SK-MEL-5 (cell line): ENCODE results near the gene ARPC1A. TPM values are rescaled to one million over a fixed set of nuclear protein-coding genes. Genes with fewer than 3 reads are reported as not detected.
"Not testable (repeated sequence)": the region's sequence is repeated elsewhere in the genome, so short reads cannot be mapped to it uniquely, and the experiment has no call there.

ENCODE experiments used
- DNase-seq: peaks from one replicate; pipeline ENCODE4 v3.0.0-alpha.2; 2016; ENCODE audit warnings: low read depth, low spot score
- in situ Hi-C: cut with HindIII; loops from 2 replicates; pipeline ENCODE4 v1.10.0; 2016; ENCODE audit warnings: low sequenced_read_pairs, high pct_unique_total_duplicates, low pct_unique_long_range_greater_than_20kb
- total RNA-seq: library from RNA; depleted of rRNA; stranded (reverse); fragments of >200 nt; shearing (Covaris generic); gene quantifications from 2 replicates; pipeline ENCODE4 v1.2.3, GENCODE V29; 2014

Gene ARPC1A
- total RNA-seq, 1 experiment from 2014 or later: 342 TPM

DNA sequence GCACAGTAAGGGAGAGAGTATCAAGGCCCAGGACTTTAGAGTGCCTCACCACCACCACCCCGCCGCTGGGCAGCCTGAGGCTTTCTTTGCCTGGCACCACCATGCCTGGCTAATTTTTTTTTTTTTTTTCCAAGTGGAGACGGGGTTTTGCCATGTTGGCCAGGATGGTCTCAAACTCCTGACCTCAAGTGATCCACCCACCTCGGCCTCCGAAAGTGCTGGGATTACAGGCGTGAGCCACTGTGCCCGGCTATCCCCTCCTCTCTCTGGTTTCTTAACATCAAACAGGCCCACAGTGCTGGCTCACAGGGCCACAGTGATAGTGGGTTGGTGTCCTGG, 54.0 kb downstream of the ARPC1A start:
- DNase-seq, in situ Hi-C loops: not testable (repeated sequence)

DNA sequence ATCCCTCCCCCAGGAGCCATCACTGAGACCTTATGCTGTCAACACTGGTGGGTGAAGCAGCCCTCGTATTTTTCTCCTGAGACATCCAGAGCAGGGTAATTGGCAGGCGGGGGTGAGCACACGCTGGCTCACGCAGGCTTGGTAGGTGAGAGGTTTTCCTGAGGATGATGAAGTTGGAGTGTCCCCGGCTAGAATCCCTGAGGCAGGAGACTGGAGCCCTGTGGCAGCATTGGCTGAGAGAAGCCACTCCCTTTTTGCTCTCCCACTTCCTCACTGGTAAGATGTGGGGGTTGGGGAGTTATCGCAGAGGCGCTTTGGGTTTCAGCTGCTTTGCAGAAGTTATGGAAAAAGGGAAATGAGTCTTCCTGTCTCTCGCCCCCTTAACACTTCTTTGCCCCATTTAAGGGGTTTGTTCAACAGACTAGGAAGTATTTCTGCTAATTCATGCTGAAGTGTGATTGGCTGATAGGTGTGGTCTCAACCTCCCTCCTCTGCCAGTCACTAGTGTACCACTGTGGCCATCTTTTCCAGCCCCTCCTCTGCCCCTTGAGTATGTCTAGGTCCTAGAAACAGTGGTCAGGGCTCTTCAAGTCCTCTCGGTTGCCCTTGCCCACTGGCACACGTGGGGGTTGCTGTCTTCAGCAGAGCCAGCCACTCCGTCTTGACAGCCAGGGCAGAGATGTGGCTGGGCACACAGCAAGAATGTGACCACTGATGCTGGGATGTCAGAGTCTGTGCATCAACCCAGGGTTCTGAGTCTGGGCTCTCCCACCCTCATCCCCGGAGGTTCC, 54.5 kb downstream of the ARPC1A start:
- in situ Hi-C loops: no loop called here
- DNase-seq: peak; percentile 55

DNA sequence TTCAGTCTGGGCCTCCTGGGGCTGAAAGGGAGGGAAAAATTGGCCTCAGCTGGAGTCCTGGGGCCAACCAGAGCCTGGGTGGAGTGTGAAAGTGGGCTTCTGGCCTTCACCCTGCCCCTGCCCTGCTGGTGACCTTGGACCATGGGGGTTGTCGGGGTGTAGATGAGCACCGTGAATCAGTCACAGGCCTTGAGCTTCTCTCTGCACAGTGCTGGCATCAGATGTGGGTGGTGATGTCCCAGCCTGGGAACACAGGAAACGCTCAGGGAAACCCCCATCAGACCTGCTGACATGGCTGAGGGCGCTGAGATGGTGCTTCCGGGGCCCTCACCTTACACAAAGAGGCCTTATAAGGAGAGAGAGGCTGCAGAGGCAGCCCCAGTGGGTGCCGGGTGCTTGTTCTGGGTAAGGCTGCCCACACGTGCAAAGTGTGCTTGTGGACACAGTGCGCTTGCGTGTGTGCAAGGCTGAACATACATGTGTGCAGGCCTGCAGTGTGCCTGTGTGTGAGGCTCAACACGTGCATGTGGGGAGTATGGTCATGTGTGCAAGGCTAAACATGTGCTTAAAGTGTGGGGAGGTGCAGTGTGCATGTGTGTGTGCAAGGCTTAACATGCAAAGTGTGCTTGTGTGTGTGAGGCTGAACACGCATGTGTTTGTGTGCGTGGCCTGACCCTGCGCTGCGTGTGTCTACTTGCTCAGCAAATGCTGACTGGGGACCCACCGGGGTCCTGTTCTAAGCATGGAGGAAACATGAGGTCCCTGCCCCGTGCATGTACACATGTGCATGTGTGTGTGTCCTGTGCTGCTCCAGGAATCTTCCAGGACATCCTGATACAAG, 55.3 kb downstream of the ARPC1A start:
- DNase-seq: peak; percentile 88
- in situ Hi-C loops: no loop called here

DNA sequence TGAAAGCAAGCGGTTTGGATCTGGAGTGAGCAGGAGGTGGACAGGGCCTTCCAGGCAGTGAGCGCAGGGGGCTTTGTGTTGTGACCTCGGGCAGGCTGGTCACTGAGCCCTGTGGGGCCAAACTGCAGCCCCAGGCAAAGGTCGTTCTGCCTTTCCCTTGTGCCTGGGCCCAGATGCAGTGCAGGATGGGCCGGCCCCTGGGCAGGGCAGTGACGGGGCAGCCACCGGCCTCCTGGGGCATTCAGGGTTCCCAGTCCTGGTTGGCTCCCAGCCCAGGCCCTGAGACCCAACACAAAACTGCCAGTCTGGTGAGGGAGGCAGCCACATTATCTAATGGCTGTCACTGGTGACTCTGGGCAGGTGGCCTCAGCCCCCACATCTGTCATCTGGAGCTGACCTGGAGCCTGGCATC, 56.0 kb downstream of the ARPC1A start:
- DNase-seq: no peak
- in situ Hi-C loops: no loop called here

DNA sequence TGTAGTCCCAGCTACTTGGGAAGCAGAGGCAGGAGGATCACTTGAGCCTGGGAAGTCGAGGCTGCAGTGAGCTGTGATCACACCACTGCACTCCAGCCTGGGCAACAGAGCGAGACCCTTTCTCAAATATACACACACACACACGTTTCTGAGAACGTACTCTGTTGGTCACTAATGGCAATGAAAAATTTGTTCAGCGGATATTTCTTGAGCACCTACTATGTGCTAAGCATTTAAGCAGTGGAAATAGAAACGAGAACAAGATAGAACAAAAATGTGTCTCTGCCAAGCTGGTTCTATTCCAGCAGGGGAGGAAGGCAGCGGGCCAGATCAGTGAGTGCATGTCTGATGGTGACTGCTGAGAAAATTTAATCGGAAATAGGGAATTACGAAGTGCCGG, 57.5 kb downstream of the ARPC1A start:
- DNase-seq: no peak
- in situ Hi-C loops: no loop called here

DNA sequence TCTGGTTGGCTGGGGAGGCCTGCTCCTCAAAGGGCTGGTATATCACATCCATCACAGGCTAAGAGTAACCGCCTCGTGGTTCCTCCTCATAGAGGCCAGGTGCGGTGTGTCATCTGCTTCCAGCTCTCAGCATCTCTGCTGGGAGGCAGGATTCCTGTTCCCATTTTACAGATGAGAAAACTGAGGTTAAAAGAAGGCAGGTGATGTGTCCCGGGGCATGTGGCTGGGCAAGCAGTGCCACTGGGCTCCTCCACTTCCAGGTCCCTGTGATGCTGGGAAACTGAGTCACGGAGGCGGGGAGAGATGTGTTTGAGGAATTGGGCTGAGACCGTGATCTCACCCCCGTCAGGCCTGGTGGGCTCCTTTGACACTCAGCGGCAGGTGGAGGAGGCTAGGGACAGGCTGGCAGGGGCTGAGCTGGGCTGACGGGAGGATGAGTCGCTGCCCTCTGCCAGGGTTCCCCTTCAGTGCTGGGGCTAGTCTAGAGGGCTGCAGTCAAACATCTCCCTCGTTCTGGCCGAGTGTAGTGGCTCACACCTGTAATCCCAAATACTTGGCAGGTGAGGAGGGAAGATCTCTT, 58.2 kb downstream of the ARPC1A start:
- DNase-seq: no peak
- in situ Hi-C loops: no loop called here

DNA sequence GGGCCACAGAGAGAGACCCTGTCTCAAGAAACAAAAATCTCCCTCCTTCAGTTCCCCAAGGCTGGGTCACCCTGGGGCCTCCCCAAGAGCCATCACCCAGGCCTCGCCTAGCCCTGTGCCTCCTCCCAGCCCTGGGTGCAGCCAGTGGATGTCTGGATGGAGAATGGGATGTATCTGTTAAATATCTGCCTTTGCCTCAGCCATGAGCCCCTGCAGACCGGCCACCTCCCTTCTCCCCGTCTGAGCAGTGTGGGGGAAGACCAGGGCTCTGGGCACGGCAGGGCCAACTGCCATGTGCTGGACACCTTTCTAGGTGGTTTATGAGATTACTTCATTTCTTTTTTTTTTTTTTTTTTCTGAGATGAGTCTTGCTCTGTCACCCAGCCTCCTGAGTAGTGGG, 58.8 kb downstream of the ARPC1A start:
- no peak for DNase-seq
- in situ Hi-C loops: no loop called here

DNA sequence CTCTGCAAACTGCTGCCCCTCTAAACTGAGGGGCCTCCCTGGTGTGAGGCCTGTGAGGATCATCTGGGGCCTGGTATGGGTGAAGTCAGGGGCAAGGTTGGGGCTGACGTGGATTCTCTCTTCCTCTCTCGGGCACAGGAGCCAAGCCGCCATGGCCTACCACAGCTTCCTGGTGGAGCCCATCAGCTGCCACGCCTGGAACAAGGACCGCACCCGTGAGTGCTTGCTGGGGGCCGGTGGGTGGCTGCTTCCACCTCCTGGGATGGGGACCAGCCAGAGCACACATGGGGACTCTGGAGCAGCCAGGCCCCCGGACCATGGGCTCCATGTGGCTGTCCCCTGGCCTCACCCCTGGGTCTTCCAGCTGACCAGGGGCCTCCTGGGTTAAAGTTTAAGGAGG, 59.9 kb downstream of the ARPC1A start:
- in situ Hi-C loops: no loop called here
- DNase-seq: no peak

DNA sequence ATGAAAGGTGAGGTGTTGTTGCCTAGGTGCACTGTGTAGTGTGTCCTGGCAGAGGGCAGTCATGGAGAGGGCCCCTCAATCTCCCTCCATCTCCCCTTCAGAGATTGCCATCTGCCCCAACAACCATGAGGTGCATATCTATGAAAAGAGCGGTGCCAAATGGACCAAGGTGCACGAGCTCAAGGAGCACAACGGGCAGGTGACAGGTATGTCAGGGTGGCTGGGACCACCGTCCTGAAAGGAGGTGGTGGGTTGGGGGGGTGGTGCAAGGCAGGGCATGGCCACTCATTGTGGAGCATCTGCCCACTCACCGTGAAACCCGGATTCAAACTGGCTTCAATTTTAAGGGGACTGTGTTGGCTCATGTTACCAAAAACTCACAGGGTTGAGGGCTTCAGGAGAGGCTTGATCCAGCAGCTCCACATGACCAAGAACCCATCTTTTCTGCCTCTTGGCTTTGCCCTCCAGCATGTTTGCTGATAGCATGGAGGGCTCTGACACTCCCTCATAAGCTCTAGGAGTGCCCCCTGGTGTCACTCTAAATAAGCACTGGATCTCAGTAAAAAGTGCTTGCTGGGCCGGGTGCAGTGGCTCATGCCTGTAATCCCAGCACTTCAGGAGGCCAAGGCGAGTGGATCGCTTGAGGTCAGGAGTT, 61.0 kb downstream of the ARPC1A start:
- DNase-seq: peak; percentile 84
- in situ Hi-C loops: no loop called here

DNA sequence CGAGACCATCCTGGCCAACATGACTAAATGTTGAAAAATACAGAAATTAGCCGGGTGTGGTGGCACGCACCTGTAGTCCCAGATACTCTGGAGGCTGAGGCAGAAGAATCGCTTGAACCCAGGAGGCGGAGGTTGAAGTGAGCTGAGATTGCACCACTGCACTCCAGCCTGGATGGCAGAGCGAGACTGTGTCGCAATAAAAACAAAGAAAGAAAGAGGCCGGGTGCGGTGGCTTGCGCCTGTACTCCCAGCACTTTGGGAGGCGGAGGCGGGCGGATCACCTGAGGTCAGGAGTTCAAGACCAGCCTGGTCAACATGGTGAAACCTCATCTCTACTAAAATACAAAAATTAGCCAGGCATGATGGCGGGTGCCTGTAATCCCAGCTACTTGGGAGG, 61.5 kb downstream of the ARPC1A start:
- DNase-seq, in situ Hi-C loops: not testable (repeated sequence)

DNA sequence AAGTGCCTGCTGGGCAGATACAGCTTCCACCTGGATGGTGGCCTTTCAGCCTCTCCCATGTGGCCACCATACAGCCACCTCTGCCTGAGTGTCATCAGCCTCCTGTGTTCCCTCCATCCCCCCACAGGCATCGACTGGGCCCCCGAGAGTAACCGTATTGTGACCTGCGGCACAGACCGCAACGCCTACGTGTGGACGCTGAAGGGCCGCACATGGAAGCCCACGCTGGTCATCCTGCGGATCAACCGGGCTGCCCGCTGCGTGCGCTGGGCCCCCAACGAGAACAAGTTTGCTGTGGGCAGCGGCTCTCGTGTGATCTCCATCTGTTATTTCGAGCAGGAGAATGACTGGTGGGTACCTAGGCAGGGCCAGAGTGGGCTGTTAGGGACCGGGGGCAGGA, 62.2 kb downstream of the ARPC1A start:
- in situ Hi-C loops: no loop called here
- no peak for DNase-seq

DNA sequence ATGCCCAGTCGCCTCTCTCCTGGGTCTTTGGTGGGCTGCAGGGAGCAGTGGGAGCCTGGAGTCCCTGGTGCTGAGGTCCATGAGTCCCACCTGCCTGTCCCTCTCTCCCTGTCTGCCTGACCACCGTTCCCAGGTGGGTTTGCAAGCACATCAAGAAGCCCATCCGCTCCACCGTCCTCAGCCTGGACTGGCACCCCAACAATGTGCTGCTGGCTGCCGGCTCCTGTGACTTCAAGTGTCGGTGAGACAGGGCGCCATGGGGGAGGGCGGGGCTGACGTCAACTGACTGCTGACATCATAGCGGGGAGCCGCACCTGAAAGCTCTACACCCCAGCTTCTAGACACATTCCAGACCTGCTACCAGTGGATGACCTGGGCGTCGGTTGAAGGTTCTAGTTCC, 64.1 kb downstream of the ARPC1A start:
- in situ Hi-C loops: no loop called here
- no peak for DNase-seq

DNA sequence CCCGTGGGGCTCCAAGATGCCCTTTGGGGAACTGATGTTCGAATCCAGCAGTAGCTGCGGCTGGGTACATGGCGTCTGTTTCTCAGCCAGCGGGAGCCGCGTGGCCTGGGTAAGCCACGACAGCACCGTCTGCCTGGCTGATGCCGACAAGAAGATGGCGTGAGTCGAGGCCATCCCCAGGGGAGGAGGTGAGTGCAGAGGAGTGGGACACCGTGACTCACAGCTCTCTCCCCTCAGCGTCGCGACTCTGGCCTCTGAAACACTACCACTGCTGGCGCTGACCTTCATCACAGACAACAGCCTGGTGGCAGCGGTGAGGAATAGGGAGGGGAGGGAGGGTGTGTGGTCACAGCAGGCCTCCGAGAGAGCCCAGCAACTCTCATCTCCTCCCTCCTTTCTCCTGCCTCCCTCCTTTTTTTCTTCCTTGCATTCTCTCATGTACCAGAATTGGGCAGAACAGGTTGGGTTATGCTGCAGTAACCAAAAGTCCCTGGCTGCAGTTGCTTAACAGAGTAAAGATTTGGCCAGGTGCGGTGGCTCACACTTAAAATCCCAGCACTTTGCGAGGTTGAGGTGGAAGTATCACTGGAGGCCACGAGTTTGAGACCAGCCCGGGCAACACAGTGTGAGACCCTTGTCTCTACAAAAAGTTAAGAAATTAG, 65.4 kb downstream of the ARPC1A start:
- DNase-seq: no peak
- in situ Hi-C loops: no loop called here

DNA sequence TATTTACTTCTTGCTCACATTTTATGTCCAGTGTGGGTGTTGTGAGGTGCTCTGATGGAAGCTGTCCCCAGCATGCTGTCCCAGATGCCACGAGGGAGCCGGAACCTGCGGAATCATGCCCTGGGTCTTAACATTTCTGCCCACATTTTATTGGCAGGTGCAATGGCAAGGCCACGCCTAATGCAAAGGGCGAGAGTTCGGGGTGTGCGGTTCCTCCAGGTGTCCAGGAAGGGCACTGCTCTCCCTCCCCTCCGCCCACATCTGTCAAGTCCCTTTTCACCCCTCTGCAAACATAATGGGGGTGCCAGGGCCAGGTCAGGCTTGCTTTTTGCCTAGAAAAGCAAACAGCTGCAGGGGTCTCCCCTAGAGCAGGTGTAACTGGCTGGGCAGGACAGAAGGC, 66.3 kb downstream of the ARPC1A start:
- in situ Hi-C loops: no loop called here

DNA sequence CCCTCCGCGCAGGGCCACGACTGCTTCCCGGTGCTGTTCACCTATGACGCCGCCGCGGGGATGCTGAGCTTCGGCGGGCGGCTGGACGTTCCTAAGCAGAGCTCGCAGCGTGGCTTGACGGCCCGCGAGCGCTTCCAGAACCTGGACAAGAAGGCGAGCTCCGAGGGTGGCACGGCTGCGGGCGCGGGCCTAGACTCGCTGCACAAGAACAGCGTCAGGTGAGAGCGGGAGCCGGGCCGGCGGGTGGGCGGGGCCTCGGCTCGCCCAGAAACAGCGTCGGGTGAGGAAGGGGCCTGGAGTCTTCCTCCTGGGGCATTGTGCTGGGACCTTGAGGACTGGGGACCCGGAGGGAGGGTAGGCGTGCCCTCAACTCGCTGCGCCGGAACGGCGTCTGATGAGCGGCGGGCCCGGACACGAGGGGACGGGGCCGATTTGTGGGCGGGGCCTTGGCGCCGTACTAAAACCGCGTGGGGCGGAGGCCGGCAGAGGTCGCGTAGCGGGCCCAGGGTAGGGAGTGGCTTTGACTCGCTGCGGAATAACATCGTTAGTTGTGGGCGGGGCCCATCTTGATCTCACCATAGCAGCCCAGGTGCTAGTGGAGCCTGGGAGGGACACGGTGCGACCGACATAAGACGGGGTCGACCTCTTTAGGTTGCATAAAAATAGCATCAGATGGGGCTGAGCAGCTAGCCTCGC, 67.1 kb downstream of the ARPC1A start:
- in situ Hi-C loops: no loop called here
- no peak for DNase-seq

More for the DNA sequence above, 66.3 kb downstream of the ARPC1A start:
- no peak for DNase-seq

DNA sequence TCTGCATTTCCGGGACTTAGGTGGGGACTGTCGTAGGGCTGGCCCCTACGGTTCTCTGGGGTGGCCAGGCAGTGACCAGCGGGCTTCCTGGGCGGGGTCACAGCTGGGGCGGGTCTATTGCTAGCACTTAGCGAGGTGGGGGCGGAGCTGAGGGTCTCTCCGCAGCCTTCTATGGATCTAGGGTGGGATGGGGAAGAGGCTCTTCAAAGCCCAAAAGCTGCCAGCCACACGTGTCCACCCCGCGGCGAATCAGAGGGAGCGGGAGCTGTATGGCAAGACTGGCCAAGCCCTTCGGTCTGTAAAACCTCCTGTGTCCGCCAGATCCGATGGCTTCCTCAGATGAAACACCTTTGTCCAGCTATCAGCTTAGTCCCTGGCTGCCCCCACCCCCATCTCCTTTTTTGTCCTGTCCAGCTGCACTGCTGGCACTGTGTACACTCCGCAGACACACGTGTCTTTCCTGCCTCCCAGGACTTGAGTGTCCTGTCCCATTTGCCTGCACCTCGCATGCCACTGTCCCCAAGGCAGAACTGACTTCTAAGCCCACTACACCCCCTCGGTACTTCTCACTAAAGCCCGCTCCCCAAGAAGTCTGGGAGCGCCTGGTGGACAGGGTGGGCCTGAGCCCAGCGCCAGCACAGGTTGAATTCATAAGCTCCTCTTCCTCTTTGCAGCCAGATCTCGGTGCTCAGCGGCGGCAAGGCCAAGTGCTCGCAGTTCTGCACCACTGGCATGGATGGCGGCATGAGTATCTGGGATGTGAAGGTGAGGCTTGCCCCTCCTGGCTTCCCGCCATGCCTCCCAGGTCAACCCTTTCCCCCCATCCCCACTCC, 67.9 kb downstream of the ARPC1A start:
- in situ Hi-C loops: no loop called here
- no peak for DNase-seq

DNA sequence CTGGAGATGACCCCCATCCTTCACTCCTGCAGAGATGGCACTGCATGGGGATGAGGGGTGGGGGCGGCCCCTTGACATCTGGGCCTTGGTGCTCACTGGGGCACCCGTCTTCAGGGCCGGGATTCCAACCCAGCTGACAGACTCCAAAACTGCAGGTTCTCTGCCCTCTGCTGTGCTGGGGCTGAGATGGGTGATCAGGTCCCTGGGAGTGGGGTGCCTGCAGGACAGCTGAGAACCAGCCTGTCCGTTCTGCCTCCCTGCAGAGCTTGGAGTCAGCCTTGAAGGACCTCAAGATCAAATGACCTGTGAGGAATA, 68.4 kb downstream of the ARPC1A start:
- in situ Hi-C loops: no loop called here
- DNase-seq: no peak
